ENCODE results near the gene RNF44. TPM values are rescaled to one million over a fixed set of nuclear protein-coding genes. Genes with fewer than 3 reads are reported as not detected.

RNF44 gene
- total RNA-seq, 2 donors from 2014 or later = 11.1 to 14.7 TPM

GRCh38 chr5:176573564-176574296, 36.5 kb upstream of the RNF44 start:
- no peaks in the 10 kb centered on the region for H3K27me3 ChIP-seq (replicated peaks; ENCODE audit: insufficient read depth)
- H3K4me3 ChIP-seq = no peak overlapping the region

DNA sequence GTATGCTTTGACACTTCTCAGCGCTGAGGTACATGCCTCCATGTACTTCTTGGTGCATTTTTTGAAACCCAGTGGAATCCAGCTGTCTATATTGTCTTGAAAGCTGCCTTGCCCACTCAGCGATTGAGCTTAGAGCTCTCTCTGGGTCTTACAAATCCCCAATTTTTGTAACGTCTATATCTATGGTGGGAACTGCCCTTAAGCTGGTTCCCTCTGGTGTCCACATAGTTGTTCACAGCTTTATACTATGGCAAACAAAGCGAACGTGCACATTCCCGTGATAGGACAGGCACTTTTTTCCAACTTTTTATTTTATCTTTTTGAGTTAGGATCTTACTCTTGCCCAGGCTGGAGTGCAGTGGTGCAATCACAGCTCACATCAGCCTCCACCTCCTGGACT, 32.8 kb upstream of the RNF44 start:
- no peaks in the 10 kb centered on the region for H3K9me3 ChIP-seq
- TF ChIP-seq CTCF (IDR thresholded peaks at IDR 0.05) = no peak
- H3K27me3 ChIP-seq (replicated peaks; ENCODE audit: insufficient read depth) = no peaks in the 10 kb centered on the region
- DNase-seq (ENCODE audit: low spot score) (no peak), ATAC-seq (ENCODE audit: insufficient number of reproducible peaks, low FRiP score, low read depth) (no peak)
- H3K36me3 ChIP-seq = no peaks in the 10 kb centered on the region
- H3K27ac ChIP-seq = no peak overlapping the region
- no peak overlapping the region for H3K4me3 ChIP-seq
- no peaks in the 10 kb centered on the region for H3K4me1 ChIP-seq (ENCODE audit: control insufficient read depth in 1 of 2, low read depth in 2 of 2)

More at GRCh38 chr5:176573564-176574296, 36.5 kb upstream of the RNF44 start:
- Histone ChIP-seq H3K27ac (no peak overlapping the region), H3K4me1 (ENCODE audit: control insufficient read depth in 1 of 2, low read depth in 2 of 2) (no peaks in the 10 kb centered on the region), H3K9me3 (no peaks in the 10 kb centered on the region), H3K36me3 (no peaks in the 10 kb centered on the region)
- DNase-seq (ENCODE audit: low spot score) (no peak), ATAC-seq (ENCODE audit: insufficient number of reproducible peaks, low FRiP score, low read depth) (no peak)
- peak; percentile 71 for TF ChIP-seq CTCF (IDR thresholded peaks at IDR 0.05)

- Histone ChIP-seq H3K27me3 (replicated peaks; ENCODE audit: insufficient read depth) (no peaks in the 10 kb centered on the region), H3K9me3 (no peaks in the 10 kb centered on the region), H3K36me3 (no peaks in the 10 kb centered on the region), H3K27ac (no peak overlapping the region), H3K4me3 (no peak overlapping the region), H3K4me1 (ENCODE audit: control insufficient read depth in 1 of 2, low read depth in 2 of 2) (no peaks in the 10 kb centered on the region)
- ATAC-seq (ENCODE audit: insufficient number of reproducible peaks, low FRiP score, low read depth) (no peak), DNase-seq (ENCODE audit: low spot score) (no peak)
- no peak for TF ChIP-seq CTCF (IDR thresholded peaks at IDR 0.05)
These were observed 31.5 kb upstream of the RNF44 start for GRCh38 chr5:176568657-176569056.

DNA sequence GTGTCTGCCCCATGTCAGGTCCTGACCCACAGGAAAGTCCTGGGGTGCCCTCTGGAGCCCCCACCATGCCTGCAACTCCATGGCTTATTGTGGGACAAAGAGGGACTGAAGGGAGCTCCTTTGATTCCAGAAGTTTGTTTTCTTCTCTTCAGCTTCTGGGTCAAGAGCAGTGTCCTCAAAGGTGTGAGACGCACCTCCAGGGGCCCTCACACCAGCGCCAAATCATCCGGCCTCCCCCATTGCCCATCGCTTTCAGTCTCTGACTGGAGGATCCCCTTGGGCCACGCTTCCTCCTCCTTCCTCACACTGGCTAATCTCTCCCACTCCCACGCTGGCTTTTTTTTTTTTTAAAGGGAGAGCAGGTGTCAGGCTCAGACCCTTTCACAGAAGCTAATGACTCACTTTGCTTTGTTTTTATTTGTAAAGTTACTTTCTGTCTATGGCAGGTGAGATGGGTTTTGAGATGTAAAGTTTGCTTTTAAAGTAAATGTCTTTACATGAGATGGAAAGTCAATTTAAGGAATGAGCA, 28.6 kb upstream of the RNF44 start:
- ATAC-seq (ENCODE audit: insufficient number of reproducible peaks, low FRiP score, low read depth) (no peak), DNase-seq (ENCODE audit: low spot score) (no peak)
- Histone ChIP-seq H3K4me3 (no peak overlapping the region), H3K27ac (no peak overlapping the region), H3K27me3 (replicated peaks; ENCODE audit: insufficient read depth) (no peaks in the 10 kb centered on the region), H3K9me3 (no peaks in the 10 kb centered on the region), H3K36me3 (no peaks in the 10 kb centered on the region), H3K4me1 (ENCODE audit: control insufficient read depth in 1 of 2, low read depth in 2 of 2) (no peaks in the 10 kb centered on the region)
- no peak for TF ChIP-seq CTCF (IDR thresholded peaks at IDR 0.05)

DNA sequence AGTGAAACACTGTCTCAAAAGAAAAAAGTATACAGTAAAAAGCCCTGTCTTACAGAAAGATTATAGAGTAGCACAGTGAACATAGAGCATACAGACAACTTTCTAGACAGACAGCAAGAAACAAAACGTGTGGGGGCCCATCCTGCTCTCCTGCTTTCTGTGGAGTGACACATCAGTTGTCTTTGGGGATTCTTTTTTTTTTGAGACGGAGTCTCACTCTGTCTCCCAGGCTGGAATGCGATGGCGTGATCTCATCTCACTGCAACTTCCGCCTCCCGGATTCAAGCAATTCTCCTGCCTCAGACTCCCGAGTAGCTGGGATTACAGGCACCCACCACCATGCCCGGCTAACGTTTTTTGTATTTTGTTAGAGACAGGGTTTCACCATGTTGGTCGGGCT, 26.8 kb upstream of the RNF44 start:
- TF ChIP-seq CTCF (IDR thresholded peaks at IDR 0.05) = no peak
- no peak for DNase-seq (ENCODE audit: low spot score)
- Histone ChIP-seq H3K27ac (no peak overlapping the region), H3K36me3 (no peaks in the 10 kb centered on the region), H3K9me3 (no peaks in the 10 kb centered on the region), H3K4me3 (no peak overlapping the region), H3K4me1 (ENCODE audit: control insufficient read depth in 1 of 2, low read depth in 2 of 2) (no peaks in the 10 kb centered on the region), H3K27me3 (replicated peaks; ENCODE audit: insufficient read depth) (no peaks in the 10 kb centered on the region)
- no peak for ATAC-seq (ENCODE audit: insufficient number of reproducible peaks, low FRiP score, low read depth)
